K562 (cell line): ENCODE data around the gene SPHK1. TPM values are rescaled to one million over a fixed set of nuclear protein-coding genes. Genes with fewer than 3 reads are reported as not detected.

Experiments
- ARID2 ChIP-seq: fragments of 450-650 bp; IDR thresholded peaks from 2 replicates; pipeline ENCODE4 v1.6.1; 2017; ENCODE audit warnings: antibody characterized with exemption, mild to moderate bottlenecking
- ATF1 ChIP-seq, 2 experiments: fragments of 450-650 bp in 1 of 2; IDR thresholded peaks; 2 replicates each; pipeline ENCODE4 v1.6.1; 2016; ENCODE audit warnings: missing compliant biosample characterization in 1 of 2, missing genetic modification characterization in 1 of 2
- BRF1 ChIP-seq: IDR thresholded peaks from 3 replicates; pipeline ENCODE4 v1.6.1; 2011; ENCODE audit warnings: borderline replicate concordance, mild to moderate bottlenecking; ENCODE audit not compliant: insufficient read length; ENCODE audit errors: extremely low read depth
- CCNT2 ChIP-seq: IDR thresholded peaks from 2 replicates; pipeline ENCODE4 v1.6.1; 2011; ENCODE audit warnings: borderline replicate concordance, low read depth, mild to moderate bottlenecking, moderate library complexity, mixed read lengths, low read length; ENCODE audit not compliant: insufficient read length; ENCODE audit errors: extremely low read depth
- ESRRA ChIP-seq: fragments of 450-650 bp; IDR thresholded peaks from 2 replicates; pipeline ENCODE4 v1.6.1; 2014; ENCODE audit warnings: low read depth, mild to moderate bottlenecking, moderate library complexity, borderline replicate concordance
- ETV1 ChIP-seq: fragments of 450-650 bp; conservative IDR thresholded peaks from 2 replicates; pipeline ENCODE4 v1.6.1; 2016; ENCODE audit warnings: missing genetic modification characterization, control low read depth, low read depth, missing compliant biosample characterization
- FOXK2 ChIP-seq, 2 experiments: fragments of 450-650 bp; IDR thresholded peaks in 1 of 2; conservative IDR thresholded peaks in 1 of 2; 2 replicates each; pipeline ENCODE4 v1.6.1; 2016; ENCODE audit warnings: low read depth in 2 of 2, mild to moderate bottlenecking in 1 of 2
- GATA2 ChIP-seq: sonication (generic); formaldehyde crosslinking; IDR thresholded peaks from 2 replicates; pipeline ENCODE4 v1.4.0; 2020; ENCODE audit warnings: mild to moderate bottlenecking, missing genetic modification reagents
- HDGF ChIP-seq: fragments of 450-650 bp; IDR thresholded peaks from 2 replicates; pipeline ENCODE4 v1.6.1; 2016
- MAFG ChIP-seq: fragments of 450-650 bp; conservative IDR thresholded peaks from 2 replicates; pipeline ENCODE4 v1.6.1; 2016; ENCODE audit warnings: missing genetic modification characterization, missing compliant biosample characterization
- MTA1 ChIP-seq: fragments of 450-650 bp; IDR thresholded peaks from 2 replicates; pipeline ENCODE4 v1.6.1; 2017; ENCODE audit warnings: borderline replicate concordance
- MYBL2 ChIP-seq, 2 experiments: fragments of 450-650 bp in 1 of 2; sonication (generic) in 1 of 2; formaldehyde crosslinking in 1 of 2; IDR thresholded peaks; 2 replicates each; pipeline versions ENCODE4 v1.6.1 to v1.8.1; 2017 to 2022; ENCODE audit warnings: borderline replicate concordance in 1 of 2, inconsistent platforms in 1 of 2, low read depth in 1 of 2, mild to moderate bottlenecking in 1 of 2, missing genetic modification reagents in 1 of 2, moderate library complexity in 1 of 2
- NR1H2 ChIP-seq: sonication (generic); formaldehyde crosslinking; IDR thresholded peaks from 2 replicates; pipeline ENCODE4 v1.4.0; 2020; ENCODE audit warnings: mild to moderate bottlenecking, missing genetic modification reagents
- PTBP1 ChIP-seq: fragments of 200-400 bp; formaldehyde crosslinking; IDR thresholded peaks from 2 replicates; pipeline ENCODE4 v1.6.1; 2017; ENCODE audit warnings: low read depth, low read length
- RNF2 ChIP-seq: sonication (generic); IDR thresholded peaks from 2 replicates; pipeline ENCODE4 v1.6.1; 2016
- TRIM24 ChIP-seq, 2 experiments: fragments of 450-650 bp; IDR thresholded peaks; 2 replicates each; pipeline ENCODE4 v1.6.1; 2016
- XRCC3 ChIP-seq: fragments of 450-650 bp; IDR thresholded peaks from 2 replicates; pipeline ENCODE4 v1.6.1; 2017; ENCODE audit warnings: mild to moderate bottlenecking, moderate library complexity
- ZNF23 ChIP-seq: fragments of 250-450 bp; sonication (Bioruptor Pico); IDR thresholded peaks from 2 replicates; pipeline ENCODE4 v1.4.0; 2020; ENCODE audit warnings: mild to moderate bottlenecking
- ZNF316 ChIP-seq: fragments of 450-650 bp; IDR thresholded peaks from 2 replicates; pipeline ENCODE4 v1.6.1; 2016
- ZNF583 ChIP-seq: fragments of 250-450 bp; sonication (Bioruptor Pico); IDR thresholded peaks from 2 replicates; pipeline ENCODE4 v1.4.0; 2020
- ZNF668 ChIP-seq: fragments of 250-450 bp; sonication (Bioruptor Pico); IDR thresholded peaks from 2 replicates; pipeline ENCODE4 v1.8.0; 2022; ENCODE audit warnings: mild to moderate bottlenecking, inconsistent platforms
- polyA plus RNA-seq, 8 experiments: library from polyadenylated mRNA; depleted of rRNA in 4 of 8; stranded (reverse) in 5 of 8; unstranded in 3 of 8; fragments of >200 nt; fragmentation: Nextera tagmentation in 2 of 8; fragmentation: Illumina TruSeq in 1 of 8; extraction: Ambion mirVana in 2 of 8; extraction: Trizol in 1 of 8; gene quantifications; 2 replicates each; pipeline versions ENCODE4 v1.2.1 to v1.2.3, GENCODE V29; 2011 to 2014; ENCODE audit warnings: inconsistent platforms in 1 of 8, missing spikeins in 1 of 8
- total RNA-seq, 7 experiments: library from RNA; depleted of rRNA in 6 of 7; stranded (reverse); fragments of >200 nt in 6 of 7; fragmentation: Illumina TruSeq in 2 of 7; extraction: Trizol in 2 of 7; gene quantifications; 2 replicates each; pipeline versions ENCODE4 v1.2.1 to v1.2.3, GENCODE V29; 2011 to 2021; ENCODE audit warnings: low replicate concordance in 1 of 7
- TF ChIP-seq, protein P1 (sequence below): fragments of 450-650 bp; IDR thresholded peaks from 2 replicates; pipeline ENCODE4 v1.6.1; 2017; ENCODE audit warnings: antibody characterized with exemption
- TF ChIP-seq, protein P2 (sequence below): fragments of 250-450 bp; sonication (Bioruptor Pico); IDR thresholded peaks from 2 replicates; pipeline ENCODE4 v1.4.0; 2020; ENCODE audit warnings: mild to moderate bottlenecking, moderate library complexity, borderline replicate concordance
- TF ChIP-seq, protein P3 (sequence below): fragments of 450-650 bp; IDR thresholded peaks from 2 replicates; pipeline ENCODE4 v1.6.1; 2016; ENCODE audit warnings: borderline replicate concordance

SPHK1 gene
- total and polyA plus RNA-seq, 9 of the 15 experiments (the other 6 are each of a cell fraction or from before 2014, with no cell fraction given) = 0.21 to 60.3 (median 14.5) TPM

DNA sequence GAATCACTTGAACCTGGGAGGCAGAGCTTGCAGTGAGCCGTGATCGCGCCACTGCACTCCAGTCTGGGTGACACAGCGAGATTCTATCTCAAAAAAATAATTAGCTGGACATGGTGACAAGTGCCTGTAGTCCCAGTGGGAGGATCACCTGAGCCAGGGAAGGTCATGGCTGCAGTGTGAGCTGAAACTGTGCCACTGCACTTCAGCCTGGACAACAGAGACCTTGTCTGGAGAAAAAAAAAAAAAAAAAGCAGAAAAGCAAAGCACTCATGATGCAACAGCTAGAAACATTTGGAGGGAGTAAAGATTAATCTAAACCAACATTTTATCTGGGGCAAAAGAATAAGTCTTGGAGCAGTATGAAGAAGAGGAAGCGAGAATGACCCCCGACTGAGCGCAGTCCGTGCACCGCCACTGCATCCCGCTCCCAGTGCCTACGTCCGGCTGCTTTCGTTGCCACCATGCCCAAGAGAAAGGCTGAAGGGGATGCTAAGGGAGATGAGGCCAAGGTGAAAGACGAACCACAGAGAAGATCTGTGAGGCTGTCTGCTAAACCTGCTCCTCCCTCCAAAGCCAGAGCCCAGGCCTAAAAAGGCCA lies 38.9 kb upstream of the SPHK1 start (continued):
- TF ChIP-seq, protein P1, sequence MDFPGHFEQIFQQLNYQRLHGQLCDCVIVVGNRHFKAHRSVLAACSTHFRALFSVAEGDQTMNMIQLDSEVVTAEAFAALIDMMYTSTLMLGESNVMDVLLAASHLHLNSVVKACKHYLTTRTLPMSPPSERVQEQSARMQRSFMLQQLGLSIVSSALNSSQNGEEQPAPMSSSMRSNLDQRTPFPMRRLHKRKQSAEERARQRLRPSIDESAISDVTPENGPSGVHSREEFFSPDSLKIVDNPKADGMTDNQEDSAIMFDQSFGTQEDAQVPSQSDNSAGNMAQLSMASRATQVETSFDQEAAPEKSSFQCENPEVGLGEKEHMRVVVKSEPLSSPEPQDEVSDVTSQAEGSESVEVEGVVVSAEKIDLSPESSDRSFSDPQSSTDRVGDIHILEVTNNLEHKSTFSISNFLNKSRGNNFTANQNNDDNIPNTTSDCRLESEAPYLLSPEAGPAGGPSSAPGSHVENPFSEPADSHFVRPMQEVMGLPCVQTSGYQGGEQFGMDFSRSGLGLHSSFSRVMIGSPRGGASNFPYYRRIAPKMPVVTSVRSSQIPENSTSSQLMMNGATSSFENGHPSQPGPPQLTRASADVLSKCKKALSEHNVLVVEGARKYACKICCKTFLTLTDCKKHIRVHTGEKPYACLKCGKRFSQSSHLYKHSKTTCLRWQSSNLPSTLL = no peak
- no peak for TF ChIP-seq ETV1 (tag)
- no peak for TF ChIP-seq PTBP1
- peak; percentile 84 to 91; a peak in 3 of 4 replicates for TF ChIP-seq TRIM24 (IDR thresholded peaks at IDR 0.05)
- TF ChIP-seq MTA1 = peak; percentile 64; the same call in 1 of the 2 replicates
- TF ChIP-seq NR1H2 (CRISPR knock-in tag) = no peak
- TF ChIP-seq HDGF = no peak
- peak; percentile 72; the same call in 1 of the 2 replicates for TF ChIP-seq ZNF316
- TF ChIP-seq MAFG (tag) = peak; percentile 76
- no peak for TF ChIP-seq FOXK2 (conservative IDR thresholded peaks at IDR 0.05 in 1 of 2, IDR thresholded peaks at IDR 0.05 in 1 of 2; ENCODE audit: low read depth in 2 of 2)
- TF ChIP-seq ZNF583 (CRISPR knock-in tag) = no peak
- no peak for TF ChIP-seq XRCC3
- no peak for TF ChIP-seq RNF2
- peak; percentile 35; the same call in 1 of the 2 replicates for TF ChIP-seq GATA2 (CRISPR knock-in tag)
- no peak for TF ChIP-seq ARID2
- TF ChIP-seq ZNF668 (CRISPR knock-in tag) = no peak
- TF ChIP-seq, protein P2, sequence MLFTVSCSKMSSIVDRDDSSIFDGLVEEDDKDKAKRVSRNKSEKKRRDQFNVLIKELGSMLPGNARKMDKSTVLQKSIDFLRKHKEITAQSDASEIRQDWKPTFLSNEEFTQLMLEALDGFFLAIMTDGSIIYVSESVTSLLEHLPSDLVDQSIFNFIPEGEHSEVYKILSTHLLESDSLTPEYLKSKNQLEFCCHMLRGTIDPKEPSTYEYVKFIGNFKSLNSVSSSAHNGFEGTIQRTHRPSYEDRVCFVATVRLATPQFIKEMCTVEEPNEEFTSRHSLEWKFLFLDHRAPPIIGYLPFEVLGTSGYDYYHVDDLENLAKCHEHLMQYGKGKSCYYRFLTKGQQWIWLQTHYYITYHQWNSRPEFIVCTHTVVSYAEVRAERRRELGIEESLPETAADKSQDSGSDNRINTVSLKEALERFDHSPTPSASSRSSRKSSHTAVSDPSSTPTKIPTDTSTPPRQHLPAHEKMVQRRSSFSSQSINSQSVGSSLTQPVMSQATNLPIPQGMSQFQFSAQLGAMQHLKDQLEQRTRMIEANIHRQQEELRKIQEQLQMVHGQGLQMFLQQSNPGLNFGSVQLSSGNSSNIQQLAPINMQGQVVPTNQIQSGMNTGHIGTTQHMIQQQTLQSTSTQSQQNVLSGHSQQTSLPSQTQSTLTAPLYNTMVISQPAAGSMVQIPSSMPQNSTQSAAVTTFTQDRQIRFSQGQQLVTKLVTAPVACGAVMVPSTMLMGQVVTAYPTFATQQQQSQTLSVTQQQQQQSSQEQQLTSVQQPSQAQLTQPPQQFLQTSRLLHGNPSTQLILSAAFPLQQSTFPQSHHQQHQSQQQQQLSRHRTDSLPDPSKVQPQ (CRISPR knock-in tag) = no peak
- TF ChIP-seq, protein P3, sequence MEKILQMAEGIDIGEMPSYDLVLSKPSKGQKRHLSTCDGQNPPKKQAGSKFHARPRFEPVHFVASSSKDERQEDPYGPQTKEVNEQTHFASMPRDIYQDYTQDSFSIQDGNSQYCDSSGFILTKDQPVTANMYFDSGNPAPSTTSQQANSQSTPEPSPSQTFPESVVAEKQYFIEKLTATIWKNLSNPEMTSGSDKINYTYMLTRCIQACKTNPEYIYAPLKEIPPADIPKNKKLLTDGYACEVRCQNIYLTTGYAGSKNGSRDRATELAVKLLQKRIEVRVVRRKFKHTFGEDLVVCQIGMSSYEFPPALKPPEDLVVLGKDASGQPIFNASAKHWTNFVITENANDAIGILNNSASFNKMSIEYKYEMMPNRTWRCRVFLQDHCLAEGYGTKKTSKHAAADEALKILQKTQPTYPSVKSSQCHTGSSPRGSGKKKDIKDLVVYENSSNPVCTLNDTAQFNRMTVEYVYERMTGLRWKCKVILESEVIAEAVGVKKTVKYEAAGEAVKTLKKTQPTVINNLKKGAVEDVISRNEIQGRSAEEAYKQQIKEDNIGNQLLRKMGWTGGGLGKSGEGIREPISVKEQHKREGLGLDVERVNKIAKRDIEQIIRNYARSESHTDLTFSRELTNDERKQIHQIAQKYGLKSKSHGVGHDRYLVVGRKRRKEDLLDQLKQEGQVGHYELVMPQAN = no peak
- no peak for TF ChIP-seq MYBL2 (IDR thresholded peaks at IDR 0.05; ENCODE audit: low read depth)
- no peak for TF ChIP-seq MYBL2 (CRISPR knock-in tag; IDR thresholded peaks at IDR 0.05; ENCODE audit: borderline replicate concordance)
- no peak for TF ChIP-seq CCNT2
- no peak for TF ChIP-seq ATF1 (CRISPR knock-in tag; IDR thresholded peaks at IDR 0.05)
- 0 out of 2 replicates have a peak, but pooled peaks have one; percentile 8 for TF ChIP-seq ATF1 (tag; IDR thresholded peaks at IDR 0.05)
- TF ChIP-seq ESRRA = peak; percentile 70
- no peak for TF ChIP-seq BRF1
- no peak for TF ChIP-seq ZNF23 (CRISPR knock-in tag)
